Omental fat pad (tissue), 4 donors: ENCODE measurements around the gene CDKN3. TPM values are rescaled to one million over a fixed set of nuclear protein-coding genes. Genes with fewer than 3 reads are reported as not detected.
"Not testable (repeated sequence)": the region's sequence is repeated elsewhere in the genome, so short reads cannot be mapped to it uniquely, and the experiment has no call there.

Experiments
- ATAC-seq: fragments of 150-250 bp; one replicate; pipeline ENCODE4 v1.9.1; 2016; ENCODE audit warnings: mild to moderate bottlenecking, moderate library complexity; ENCODE audit not compliant: low FRiP score
- DNase-seq: peaks from one replicate; pipeline ENCODE4 v3.0.0-alpha.2; 2019; ENCODE audit warnings: low spot score
- total RNA-seq, 4 donors: library from RNA; depleted of rRNA; stranded (reverse); fragments of >200 nt; gene quantifications; one replicate each; pipeline ENCODE4 v1.1.0, GENCODE V29; 2016
- TF ChIP-seq, protein P1 (sequence below), 3 donors: fragments of 450-650 bp; IDR thresholded peaks; one replicate each; pipeline ENCODE4 v1.5.1; 2016 to 2017; ENCODE audit warnings: antibody characterized with exemption in 3 of 3, mild to moderate bottlenecking in 3 of 3, moderate library complexity in 2 of 3

The CDKN3 gene
- total RNA-seq, 4 donors from 2014 or later = 0.94 to 7.6 (median 4.2) TPM

DNA sequence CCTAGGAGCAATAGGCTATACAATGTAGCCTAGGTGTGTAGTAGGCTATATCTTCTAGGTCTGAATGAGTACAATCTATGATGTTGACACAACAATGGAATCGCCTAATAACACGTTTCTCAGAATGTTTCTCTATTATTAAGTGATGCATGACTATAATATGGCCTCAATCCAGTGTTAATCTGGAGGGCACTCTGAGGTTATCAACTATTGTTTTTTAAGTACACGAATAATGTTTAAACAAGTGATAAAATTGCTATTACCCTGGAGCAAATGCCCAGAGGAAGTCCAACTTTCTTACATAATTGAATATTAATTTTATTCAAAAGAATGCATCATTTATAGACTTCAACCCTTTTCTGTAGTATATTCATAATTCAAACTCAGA lies 60.8 kb downstream of the CDKN3 start:
- DNase-seq = no peak
- TF ChIP-seq, protein P1, sequence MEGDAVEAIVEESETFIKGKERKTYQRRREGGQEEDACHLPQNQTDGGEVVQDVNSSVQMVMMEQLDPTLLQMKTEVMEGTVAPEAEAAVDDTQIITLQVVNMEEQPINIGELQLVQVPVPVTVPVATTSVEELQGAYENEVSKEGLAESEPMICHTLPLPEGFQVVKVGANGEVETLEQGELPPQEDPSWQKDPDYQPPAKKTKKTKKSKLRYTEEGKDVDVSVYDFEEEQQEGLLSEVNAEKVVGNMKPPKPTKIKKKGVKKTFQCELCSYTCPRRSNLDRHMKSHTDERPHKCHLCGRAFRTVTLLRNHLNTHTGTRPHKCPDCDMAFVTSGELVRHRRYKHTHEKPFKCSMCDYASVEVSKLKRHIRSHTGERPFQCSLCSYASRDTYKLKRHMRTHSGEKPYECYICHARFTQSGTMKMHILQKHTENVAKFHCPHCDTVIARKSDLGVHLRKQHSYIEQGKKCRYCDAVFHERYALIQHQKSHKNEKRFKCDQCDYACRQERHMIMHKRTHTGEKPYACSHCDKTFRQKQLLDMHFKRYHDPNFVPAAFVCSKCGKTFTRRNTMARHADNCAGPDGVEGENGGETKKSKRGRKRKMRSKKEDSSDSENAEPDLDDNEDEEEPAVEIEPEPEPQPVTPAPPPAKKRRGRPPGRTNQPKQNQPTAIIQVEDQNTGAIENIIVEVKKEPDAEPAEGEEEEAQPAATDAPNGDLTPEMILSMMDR (IDR thresholded peaks at IDR 0.05) = no peak
- no peak for ATAC-seq

DNA sequence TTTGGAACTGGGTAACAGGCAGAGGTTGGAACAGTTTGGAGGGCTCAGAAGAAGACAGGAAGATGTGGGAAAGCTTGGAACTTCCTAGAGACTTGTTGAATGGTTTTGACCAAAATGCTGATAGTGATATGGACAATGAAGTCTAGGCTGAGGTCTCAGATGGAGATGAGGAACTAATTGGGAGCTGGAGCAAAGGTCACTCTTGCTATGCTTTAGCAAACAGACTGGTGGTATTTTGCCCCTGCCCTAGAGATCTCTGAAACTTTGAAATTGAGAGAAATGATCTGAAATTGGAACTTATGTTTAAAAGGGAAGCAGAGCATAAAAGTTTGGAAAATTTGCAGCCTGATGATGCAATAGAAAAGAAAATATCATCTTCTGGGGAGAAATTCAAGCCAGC lies 61.7 kb downstream of the CDKN3 start:
- not testable (repeated sequence) for ATAC-seq, DNase-seq

DNA sequence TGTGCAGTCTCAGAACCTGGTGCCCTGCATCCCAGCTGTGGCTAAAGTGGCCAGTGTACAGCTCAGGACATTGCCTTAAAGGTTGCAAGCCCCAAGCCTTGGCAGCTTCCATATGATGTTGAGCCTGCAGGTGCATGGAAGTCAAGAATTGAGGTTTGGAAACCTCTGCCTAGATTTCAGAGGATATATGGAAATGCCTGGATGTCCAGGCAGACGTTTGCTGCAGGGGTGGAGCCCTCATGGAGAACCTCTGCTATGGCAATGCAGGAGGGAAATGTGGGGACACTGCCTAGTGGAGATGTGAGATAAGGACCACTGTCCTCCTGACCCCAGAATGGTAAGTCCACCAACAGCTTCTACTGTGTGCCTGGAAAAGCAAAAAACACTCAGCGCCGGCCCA lies 62.3 kb downstream of the CDKN3 start:
- DNase-seq (no peak), ATAC-seq (no peak)
- TF ChIP-seq, protein P1 (IDR thresholded peaks at IDR 0.05) = no peak

DNA sequence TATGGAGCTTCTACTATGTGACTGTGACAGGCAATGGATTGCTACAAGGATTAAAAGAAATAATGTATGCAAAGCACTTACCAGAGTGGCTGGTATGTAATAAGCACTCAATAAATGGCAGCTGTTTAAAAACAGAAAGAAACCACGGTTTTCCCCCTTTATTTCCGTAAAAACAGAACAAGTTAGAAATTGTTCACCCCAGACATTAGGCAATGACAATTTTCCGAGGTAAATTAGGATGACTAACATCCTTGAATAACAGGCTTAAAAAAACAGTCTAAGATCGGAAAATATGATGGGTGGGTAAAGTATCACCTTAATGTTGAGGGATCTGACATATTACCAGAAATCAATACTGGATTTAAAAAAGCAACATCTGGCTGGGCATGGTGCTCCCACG lies 65.2 kb downstream of the CDKN3 start:
- no peak for DNase-seq
- TF ChIP-seq, protein P1 (IDR thresholded peaks at IDR 0.05) = no peak
- ATAC-seq = no peak

DNA sequence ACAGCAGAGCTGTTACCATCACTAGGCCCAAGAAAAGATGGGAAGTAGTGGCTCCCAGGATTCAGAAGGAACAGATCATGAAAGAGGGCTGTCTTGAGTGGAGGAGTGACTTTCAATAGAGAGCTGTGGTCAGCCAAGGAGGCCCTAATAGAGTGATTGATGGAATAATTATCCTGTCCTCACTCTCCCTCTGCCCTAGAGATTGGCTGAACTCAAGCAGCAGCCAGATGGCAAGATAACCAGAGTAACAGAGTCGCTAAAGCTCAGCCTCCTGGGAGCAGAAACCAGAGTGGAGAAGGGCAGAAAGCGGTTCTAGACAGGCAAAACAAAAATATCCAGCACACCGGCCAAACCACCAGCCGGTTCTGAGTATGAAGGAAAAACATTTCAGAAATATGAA lies 68.8 kb downstream of the CDKN3 start:
- DNase-seq (no peak), ATAC-seq (no peak)
- TF ChIP-seq, protein P1 (IDR thresholded peaks at IDR 0.05) = no peak

DNA sequence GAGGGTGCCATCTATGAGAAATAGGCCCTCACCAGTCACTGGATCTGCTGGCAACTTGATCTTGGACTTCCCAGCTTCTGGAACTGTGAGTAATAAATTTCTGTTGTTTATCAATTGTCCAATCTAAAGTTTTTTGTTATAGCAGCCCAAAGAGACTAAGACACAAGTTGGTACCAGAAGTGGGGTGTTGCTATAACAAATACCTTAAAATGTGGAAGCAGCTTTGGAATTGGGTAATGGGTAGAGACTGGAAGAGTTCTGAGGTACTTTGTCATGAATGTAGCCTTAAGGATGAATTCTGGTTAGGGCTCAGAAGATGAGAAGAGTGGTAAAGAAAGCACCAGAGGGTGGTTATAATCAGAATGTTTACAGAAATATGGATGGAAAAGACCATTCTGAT lies 70.5 kb downstream of the CDKN3 start:
- ATAC-seq (no peak), DNase-seq (no peak)
- TF ChIP-seq, protein P1 (IDR thresholded peaks at IDR 0.05) = no peak

Other genes starting within 250 kb of the CDKN3 start
- 100 to 1,000 TPM; 101 to 233 (median 212) TPM for gene CNIH1, start 44.4 kb downstream of the CDKN3 start, total RNA-seq
- gene GMFB, start 92.0 kb downstream of the CDKN3 start, total RNA-seq = 10 to 100 TPM; 44.0 to 92.7 (median 86.7) TPM
- 10 to 100 TPM; 18.0 to 21.8 (median 18.9) TPM for gene CGRRF1, start 112.9 kb downstream of the CDKN3 start, total RNA-seq
- 100 to 1,000 TPM in 1 of 4 donors, 10 to 100 TPM in 3; 33.9 to 116 (median 38.3) TPM for gene SAMD4A, start 170.1 kb downstream of the CDKN3 start, total RNA-seq